A549 (cell line): ENCODE data around the gene RHOT2. TPM values are rescaled to one million over a fixed set of nuclear protein-coding genes. Genes with fewer than 3 reads are reported as not detected.

Source experiments
- ATAC-seq, 2 experiments: fragments of 200-7000 bp in 1 of 2; fragments of >200 bp in 1 of 2; cut with Nextera tagmentation in 1 of 2; cut with Tn5 transposase in 1 of 2; 3 replicates each; pipeline versions ENCODE4 v1.8.0 to v1.9.1; 2018 to 2020; ENCODE audit warnings: mild to moderate bottlenecking in 1 of 2, moderate library complexity in 1 of 2
- CTCF ChIA-PET: fragments of 300-600 bp; sonication (Branson Sonifier 250); formaldehyde crosslinking; extraction: SDS; loops from one replicate; lab custom pipeline; 2021; ENCODE audit warnings: antibody characterized with exemption, inconsistent platforms; lab: Yijun Ruan, JAX
- POLR2A ChIA-PET: fragments of 350-600 bp; formaldehyde crosslinking; extraction: SDS; loops from one replicate; lab custom pipeline; 2021; ENCODE audit warnings: antibody characterized with exemption, inconsistent platforms; lab: Yijun Ruan, JAX
- DNase-seq, 2 experiments: peaks; one replicate each; pipeline versions ENCODE4 v3.0.0 to v3.0.0-alpha.2; 2011 to 2016; ENCODE audit warnings: low read depth in 1 of 2, low spot score in 1 of 2
- FAIRE-seq: peaks from 2 replicates; lab custom pipeline; 2011; peaks lifted over from hg19 to GRCh38; lab: Jason Lieb, UNC
- H3K27ac ChIP-seq, 2 experiments: fragments of >200 bp; sonication (Bioruptor Twin); formaldehyde crosslinking; 3 replicates each; pipeline ENCODE4 v1.5.1; 2016 to 2017
- H3K4me1 ChIP-seq: fragments of >200 bp; sonication (Bioruptor Twin); formaldehyde crosslinking; 3 replicates; pipeline ENCODE4 v1.6.1; 2016
- H3K4me2 ChIP-seq: fragments of >200 bp; sonication (Bioruptor Twin); formaldehyde crosslinking; 3 replicates; pipeline ENCODE4 v1.6.1; 2016
- H3K4me3 ChIP-seq: fragments of >200 bp; sonication (Bioruptor Twin); formaldehyde crosslinking; 3 replicates; pipeline ENCODE4 v1.5.1; 2016
- H3K9me3 ChIP-seq: fragments of >200 bp; sonication (Bioruptor Twin); formaldehyde crosslinking; 3 replicates; pipeline ENCODE4 v1.6.1; 2016
- CTCF ChIP-seq: fragments of >200 bp; sonication (Bioruptor Twin); formaldehyde crosslinking; IDR thresholded peaks from 3 replicates; pipeline ENCODE4 v1.5.1; 2016
- ELK1 ChIP-seq: fragments of 150-350 bp; IDR thresholded peaks from 2 replicates; pipeline ENCODE4 v1.6.1; 2014; ENCODE audit warnings: low read depth, mild to moderate bottlenecking, low read length
- EP300 ChIP-seq, 2 experiments: fragments of >200 bp; sonication (Bioruptor Twin); formaldehyde crosslinking; IDR thresholded peaks; 2 replicates in 1 of 2; 3 replicates in 1 of 2; pipeline ENCODE4 v1.6.1; 2016 to 2017
- JUN ChIP-seq, 2 experiments: fragments of >200 bp; sonication (Bioruptor Twin); formaldehyde crosslinking; IDR thresholded peaks; 2 replicates in 1 of 2; 3 replicates in 1 of 2; pipeline ENCODE4 v1.6.1; 2016 to 2017
- NPAS2 ChIP-seq: fragments of 250-450 bp; sonication (Bioruptor Pico); IDR thresholded peaks from 2 replicates; pipeline ENCODE4 v1.8.0; 2022; ENCODE audit warnings: mild to moderate bottlenecking, moderate library complexity, borderline replicate concordance
- POLR2A ChIP-seq: IDR thresholded peaks from 2 replicates; pipeline ENCODE4 v1.6.1; 2012; ENCODE audit warnings: mild to moderate bottlenecking, low read length
- RAD21 ChIP-seq, 2 experiments: fragments of >200 bp in 1 of 2; sonication (Bioruptor Twin) in 1 of 2; formaldehyde crosslinking in 1 of 2; IDR thresholded peaks in 1 of 2; conservative IDR thresholded peaks in 1 of 2; 2 replicates in 1 of 2; 3 replicates in 1 of 2; pipeline ENCODE4 v1.6.1; 2012 to 2018; ENCODE audit warnings: inconsistent platforms in 1 of 2
- RNF2 ChIP-seq: fragments of 200-600 bp; sonication (generic); IDR thresholded peaks from 2 replicates; pipeline ENCODE4 v1.6.1; 2016; ENCODE audit warnings: low read depth, mild to moderate bottlenecking, antibody characterized with exemption, moderate library complexity, borderline replicate concordance
- SMC3 ChIP-seq: fragments of >200 bp; sonication (Bioruptor Twin); formaldehyde crosslinking; IDR thresholded peaks from 3 replicates; pipeline ENCODE4 v1.6.1; 2018; ENCODE audit warnings: inconsistent platforms
- ZFP36 ChIP-seq: fragments of 450-650 bp; IDR thresholded peaks from 2 replicates; pipeline ENCODE4 v1.6.1; 2014; ENCODE audit warnings: borderline replicate concordance; ENCODE audit not compliant: partially characterized antibody
- WGBS: methylation state at CpG from one replicate; pipeline ENCODE4 v1.1.6; 2017; ENCODE audit errors: missing lambda C conversion rate; 5-methylcytosine and 5-hydroxymethylcytosine counted together
- polyA plus RNA-seq, 4 experiments: library from polyadenylated mRNA; depleted of rRNA in 3 of 4; stranded (reverse); fragments of >200 nt; fragmentation: RNase III in 1 of 4; extraction: RNeasy Plus Mini Kit Qiagen cat#74134 plus additional on column Dnase treatment in 1 of 4; gene quantifications; 2 replicates in 3 of 4; 3 replicates in 1 of 4; pipeline ENCODE4 v1.2.3, GENCODE V29; 2011 to 2017
- TF ChIP-seq, protein P1 (sequence below): IDR thresholded peaks from 2 replicates; pipeline ENCODE4 v1.6.1; 2012; ENCODE audit warnings: low read depth, borderline replicate concordance
- TF ChIP-seq, protein P2 (sequence below): IDR thresholded peaks from 2 replicates; pipeline ENCODE4 v1.6.1; 2012
- TF ChIP-seq, protein P3 (sequence below): fragments of 450-650 bp; IDR thresholded peaks from 2 replicates; pipeline ENCODE4 v1.6.1; 2014; ENCODE audit warnings: antibody characterized with exemption

RHOT2 gene
- polyA plus RNA-seq, 2 of the 4 experiments (the other 2 are of a cell fraction) = 38.0 to 83.1 TPM

- peak; percentile 38 to 61 for ATAC-seq
- Histone ChIP-seq H3K4me1 (peaks cover 22% of the 10 kb centered on the region; the same call in 2 of the 3 replicates), H3K4me3 (peak overlapping the region; percentile 37), H3K27ac (peak overlapping the region; percentile 51 to 76; a peak in 5 of 6 replicates), H3K4me2 (peak overlapping the region; percentile 91), H3K9me3 (no peaks in the 10 kb centered on the region)
- ChIA-PET POLR2A (interaction anchor here (1.1 to 1.6 kb wide), 4 partner anchors 10 to 25 kb away, joined by 3 to 7 read pairs (median 6); partner anchors contain the start of gene ANTKMT), CTCF (interaction anchor here (0.9 to 2.5 kb wide), 10 partner anchors 8 to 90 kb away, joined by 3 to 25 read pairs (median 4); partner anchors contain the start of gene RHOT2)
- TF ChIP-seq ZFP36 (no peak), POLR2A (peak; percentile 42; the same call in 1 of the 2 replicates), EP300 (IDR thresholded peaks at IDR 0.05) (no peak), RAD21 (conservative IDR thresholded peaks at IDR 0.05 in 1 of 2, IDR thresholded peaks at IDR 0.05 in 1 of 2) (no peak), SMC3 (no peak), JUN (IDR thresholded peaks at IDR 0.05) (no peak; a peak in 1 of 5 replicates), CTCF (no peak), RNF2 (0 out of 2 replicates have a peak, but pooled peaks have one; percentile 43)
- TF ChIP-seq, protein P1, sequence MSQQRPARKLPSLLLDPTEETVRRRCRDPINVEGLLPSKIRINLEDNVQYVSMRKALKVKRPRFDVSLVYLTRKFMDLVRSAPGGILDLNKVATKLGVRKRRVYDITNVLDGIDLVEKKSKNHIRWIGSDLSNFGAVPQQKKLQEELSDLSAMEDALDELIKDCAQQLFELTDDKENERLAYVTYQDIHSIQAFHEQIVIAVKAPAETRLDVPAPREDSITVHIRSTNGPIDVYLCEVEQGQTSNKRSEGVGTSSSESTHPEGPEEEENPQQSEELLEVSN = peak; percentile 93
- TF ChIP-seq, protein P2, sequence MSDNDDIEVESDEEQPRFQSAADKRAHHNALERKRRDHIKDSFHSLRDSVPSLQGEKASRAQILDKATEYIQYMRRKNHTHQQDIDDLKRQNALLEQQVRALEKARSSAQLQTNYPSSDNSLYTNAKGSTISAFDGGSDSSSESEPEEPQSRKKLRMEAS = peak; percentile 96
- TF ChIP-seq, protein P3, sequence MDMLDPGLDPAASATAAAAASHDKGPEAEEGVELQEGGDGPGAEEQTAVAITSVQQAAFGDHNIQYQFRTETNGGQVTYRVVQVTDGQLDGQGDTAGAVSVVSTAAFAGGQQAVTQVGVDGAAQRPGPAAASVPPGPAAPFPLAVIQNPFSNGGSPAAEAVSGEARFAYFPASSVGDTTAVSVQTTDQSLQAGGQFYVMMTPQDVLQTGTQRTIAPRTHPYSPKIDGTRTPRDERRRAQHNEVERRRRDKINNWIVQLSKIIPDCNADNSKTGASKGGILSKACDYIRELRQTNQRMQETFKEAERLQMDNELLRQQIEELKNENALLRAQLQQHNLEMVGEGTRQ = peak; percentile 77
- peak in 1 of 2 experiments; percentile 78 for DNase-seq
- 16% methylated on average over 30 of the region's 71 CpGs for WGBS
- FAIRE-seq = no peak
Measured at GRCh38 chr16:695355-696089, 27.6 kb downstream of the RHOT2 start.

DNA sequence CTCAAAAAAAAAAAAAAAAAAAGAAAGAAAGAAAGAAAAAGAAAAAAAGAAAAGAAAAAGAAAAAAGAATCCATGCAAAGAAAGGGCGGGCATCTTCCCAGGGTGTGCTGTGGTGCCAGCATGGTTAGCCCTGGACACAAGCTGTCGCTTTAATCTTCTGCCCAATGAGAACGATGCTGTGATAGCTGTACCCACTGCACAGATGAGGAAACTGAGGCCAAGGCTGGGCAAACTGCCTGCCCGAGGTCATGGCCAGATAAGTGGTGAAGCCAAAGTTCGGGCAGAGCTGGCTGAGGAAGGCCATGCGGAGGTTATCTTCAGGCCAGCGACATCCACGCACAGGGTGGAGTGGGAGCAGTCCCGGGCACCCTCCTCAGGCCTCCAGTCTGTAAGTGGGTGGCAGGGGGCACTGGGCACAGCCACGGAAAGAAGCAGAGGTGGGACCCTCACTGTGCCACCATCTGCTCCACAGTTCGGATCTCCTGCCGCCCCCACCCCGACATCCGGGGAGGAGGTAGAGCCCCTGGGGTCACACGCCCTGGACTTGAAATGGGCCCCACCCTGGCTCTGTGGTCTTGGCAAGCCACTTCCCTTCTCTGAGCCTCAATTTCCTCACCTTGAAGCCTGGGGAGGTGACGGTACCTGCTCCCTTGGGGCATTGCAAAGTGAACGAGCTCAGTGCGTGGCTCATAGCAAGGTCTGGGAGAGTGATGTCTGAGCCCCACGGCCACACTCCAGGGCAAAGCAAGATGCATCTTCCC, 31.2 kb downstream of the RHOT2 start:
- no peak for DNase-seq
- ChIA-PET CTCF (interaction anchor here (0.6 to 1.7 kb wide), 2 partner anchors 23 to 120 kb away, joined by 3 to 4 read pairs; no protein-coding TSS in a partner anchor), POLR2A (interaction anchor here (0.7 kb wide), 1 partner anchor 10 kb away, joined by 4 read pairs; no protein-coding TSS in a partner anchor)
- Histone ChIP-seq H3K4me3 (no peak overlapping the region), H3K4me1 (peaks cover 26% of the 10 kb centered on the region; the same call in 2 of the 3 replicates), H3K4me2 (no peak overlapping the region), H3K27ac (no peak overlapping the region), H3K9me3 (no peaks in the 10 kb centered on the region)
- no peak for TF ChIP-seq ELK1
- TF ChIP-seq NPAS2 = no peak
- WGBS = 43% methylated on average over 9 of the region's 19 CpGs
- no peak for ATAC-seq
- no peak for FAIRE-seq
